Endothelial cell of umbilical vein (primary cell): ENCODE measurements around the gene PIN1. TPM values are rescaled to one million over a fixed set of nuclear protein-coding genes. Genes with fewer than 3 reads are reported as not detected.
"Not testable (repeated sequence)": the region's sequence is repeated elsewhere in the genome, so short reads cannot be mapped to it uniquely, and the experiment has no call there.

Experiments used
- BruUV-seq: library from RNA; stranded (reverse); fragments of 400-500 nt; replicated peaks from 2 replicates; lab custom pipeline; 2021; lab: Mats Ljungman, UMichigan
- CTCF ChIA-PET: fragments of 300-600, 350-600 bp; sonication (Branson Sonifier 250); formaldehyde crosslinking; loops from one replicate; lab custom pipeline; 2021; ENCODE audit warnings: antibody characterized with exemption, inconsistent platforms; lab: Charles Lee
- POLR2A ChIA-PET: fragments of 300-600, 350-600 bp; sonication (Branson Sonifier 250); formaldehyde crosslinking; loops from one replicate; lab custom pipeline; 2021; ENCODE audit warnings: antibody characterized with exemption, inconsistent platforms; lab: Charles Lee
- DNase-seq: peaks from one replicate; pipeline ENCODE4 v3.0.0-alpha.2; 2011; ENCODE audit warnings: low read depth, low spot score
- FAIRE-seq: peaks from 2 replicates; lab custom pipeline; 2011; peaks lifted over from hg19 to GRCh38; lab: Jason Lieb, UNC
- H2AFZ ChIP-seq: 2 replicates; pipeline ENCODE4 v1.6.0; 2012; ENCODE audit warnings: low read depth, low read length, control low read depth, inconsistent platforms
- H3K27ac ChIP-seq: 2 replicates; pipeline ENCODE4 v1.5.1; 2011; ENCODE audit warnings: low read depth, mild to moderate bottlenecking, control low read depth, low read length, moderate library complexity; ENCODE audit not compliant: insufficient read depth
- H3K27me3 ChIP-seq, 2 experiments: 2 replicates each; pipeline versions ENCODE4 v1.6.0 to v1.6.1; 2011; ENCODE audit warnings: low read length in 2 of 2, mixed read lengths in 1 of 2; ENCODE audit not compliant: control insufficient read depth in 2 of 2, insufficient read depth in 2 of 2
- H3K36me3 ChIP-seq, 2 experiments: 2 replicates in 1 of 2; 3 replicates in 1 of 2; pipeline ENCODE4 v1.5.1; 2011; ENCODE audit warnings: low read length in 2 of 2, mild to moderate bottlenecking in 1 of 2, moderate library complexity in 1 of 2; ENCODE audit not compliant: control insufficient read depth in 2 of 2, insufficient read depth in 2 of 2; ENCODE audit errors: extremely low read depth in 1 of 2
- H3K4me1 ChIP-seq: 3 replicates; pipeline ENCODE4 v1.5.1; 2011; ENCODE audit warnings: mild to moderate bottlenecking, low read length; ENCODE audit not compliant: control insufficient read depth, insufficient read depth; ENCODE audit errors: extremely low read depth
- H3K4me2 ChIP-seq: 2 replicates; pipeline ENCODE4 v1.6.1; 2011; ENCODE audit warnings: low read length, control low read depth, mixed read lengths; ENCODE audit not compliant: insufficient read depth
- H3K4me3 ChIP-seq, 3 experiments: fragments of 200-600 bp in 1 of 3; sonication (generic), shearing (Covaris generic) in 1 of 3; replicated peaks in 1 of 3; 2 replicates each; pipeline ENCODE4 v1.5.1; 2011 to 2016; ENCODE audit warnings: control low read depth in 3 of 3, low read length in 3 of 3, mild to moderate bottlenecking in 2 of 3, inconsistent platforms in 1 of 3, low read depth in 1 of 3, moderate library complexity in 1 of 3; ENCODE audit not compliant: insufficient read depth in 1 of 3
- H3K79me2 ChIP-seq: 2 replicates; pipeline ENCODE4 v1.6.0; 2012; ENCODE audit warnings: low read length, inconsistent platforms; ENCODE audit not compliant: control insufficient read depth, insufficient read depth
- H3K9ac ChIP-seq: replicated peaks from 2 replicates; pipeline ENCODE3; 2011; ENCODE audit warnings: low read length, control low read depth; ENCODE audit not compliant: insufficient read depth; ENCODE audit errors: extremely low read depth
- H3K9me1 ChIP-seq: replicated peaks from 3 replicates; pipeline ENCODE4 v1.6.0; 2011; ENCODE audit warnings: mild to moderate bottlenecking, low read length; ENCODE audit not compliant: control insufficient read depth, insufficient read depth; ENCODE audit errors: extremely low read depth
- H3K9me3 ChIP-seq: replicated peaks from 2 replicates; pipeline ENCODE4 v1.5.1; 2012; ENCODE audit warnings: low read length, inconsistent platforms; ENCODE audit not compliant: control insufficient read depth, insufficient read depth
- H4K20me1 ChIP-seq: replicated peaks from 2 replicates; pipeline ENCODE3; 2011; ENCODE audit warnings: mild to moderate bottlenecking, low read length; ENCODE audit not compliant: control insufficient read depth, insufficient read depth; ENCODE audit errors: extremely low read depth
- EZH2 ChIP-seq: IDR thresholded peaks from 2 replicates; pipeline ENCODE4 v1.6.1; 2012; ENCODE audit warnings: borderline replicate concordance, low read depth, mild to moderate bottlenecking, moderate library complexity, low read length, inconsistent platforms; ENCODE audit not compliant: severe bottlenecking
- FOS ChIP-seq: IDR thresholded peaks from 2 replicates; pipeline ENCODE4 v1.6.1; 2011; ENCODE audit warnings: mild to moderate bottlenecking, low read length, moderate library complexity, borderline replicate concordance; ENCODE audit not compliant: insufficient read depth
- GATA2 ChIP-seq: IDR thresholded peaks from 2 replicates; pipeline ENCODE4 v1.7.0; 2011; ENCODE audit warnings: low read depth, mild to moderate bottlenecking, moderate library complexity, mixed read lengths, low read length; ENCODE audit not compliant: insufficient read length, insufficient read depth
- JUN ChIP-seq: IDR thresholded peaks from 2 replicates; pipeline ENCODE4 v1.6.1; 2011; ENCODE audit warnings: borderline replicate concordance, low read depth; ENCODE audit not compliant: insufficient read length, insufficient read depth
- MYC ChIP-seq: IDR thresholded peaks from one replicate; pipeline ENCODE4 v1.6.1; 2011; ENCODE audit warnings: mild to moderate bottlenecking, low read depth, low read length
- POLR2A ChIP-seq: IDR thresholded peaks from 2 replicates; pipeline ENCODE4 v1.6.1; 2012; ENCODE audit warnings: low read depth, mild to moderate bottlenecking, control low read depth, low read length
- POLR2AphosphoS5 ChIP-seq: IDR thresholded peaks from 2 replicates; pipeline ENCODE4 v1.6.1; 2012; ENCODE audit warnings: low read depth, mild to moderate bottlenecking, control low read depth, low read length, moderate library complexity; ENCODE audit not compliant: insufficient read depth
- dilution Hi-C: fragments of 300-500 bp; cut with MboI; formaldehyde crosslinking; loops from one replicate; pipeline ENCODE4 v1.15.0; 2019; ENCODE audit warnings: low sequenced_read_pairs; ENCODE audit not compliant: extremely low pct_ligation_motif_present
- intact Hi-C: fragments of 100-400 bp; cut with micrococcal nuclease; formaldehyde crosslinking; loops from one replicate; pipeline ENCODE4 v1.10.0; 2022
- polyA plus RNA-seq, 4 experiments: library from polyadenylated mRNA; depleted of rRNA in 3 of 4; stranded (reverse) in 3 of 4; unstranded in 1 of 4; fragments of >200 nt; gene quantifications; 2 replicates each; pipeline versions ENCODE4 v1.2.1 to v1.2.3, GENCODE V29; 2011 to 2012; ENCODE audit warnings: missing spikeins in 1 of 4
- total RNA-seq: library from RNA; stranded (reverse); gene quantifications from 2 replicates; pipeline ENCODE4 v1.2.3, GENCODE V29; 2021
- TF ChIP-seq, protein P1 (sequence below): IDR thresholded peaks from 2 replicates; pipeline ENCODE4 v1.6.1; 2011; ENCODE audit not compliant: insufficient read depth, insufficient read length
- TF ChIP-seq, protein P2 (sequence below), 2 donors: IDR thresholded peaks; 1 replicate in 1 of 2; 2 replicates in 1 of 2; pipeline ENCODE4 v1.5.1; 2011; ENCODE audit warnings: low read length in 2 of 2, mild to moderate bottlenecking in 2 of 2, moderate library complexity in 2 of 2, control low read depth in 1 of 2, inconsistent platforms in 1 of 2, low read depth in 1 of 2; ENCODE audit not compliant: insufficient read depth in 1 of 2; ENCODE audit errors: extremely low read depth in 1 of 2

Gene PIN1
- total and polyA plus RNA-seq, 2 donors (not counting 3 experiments of a cell fraction or from before 2014, with no cell fraction given): 97.4 to 115 TPM

DNA sequence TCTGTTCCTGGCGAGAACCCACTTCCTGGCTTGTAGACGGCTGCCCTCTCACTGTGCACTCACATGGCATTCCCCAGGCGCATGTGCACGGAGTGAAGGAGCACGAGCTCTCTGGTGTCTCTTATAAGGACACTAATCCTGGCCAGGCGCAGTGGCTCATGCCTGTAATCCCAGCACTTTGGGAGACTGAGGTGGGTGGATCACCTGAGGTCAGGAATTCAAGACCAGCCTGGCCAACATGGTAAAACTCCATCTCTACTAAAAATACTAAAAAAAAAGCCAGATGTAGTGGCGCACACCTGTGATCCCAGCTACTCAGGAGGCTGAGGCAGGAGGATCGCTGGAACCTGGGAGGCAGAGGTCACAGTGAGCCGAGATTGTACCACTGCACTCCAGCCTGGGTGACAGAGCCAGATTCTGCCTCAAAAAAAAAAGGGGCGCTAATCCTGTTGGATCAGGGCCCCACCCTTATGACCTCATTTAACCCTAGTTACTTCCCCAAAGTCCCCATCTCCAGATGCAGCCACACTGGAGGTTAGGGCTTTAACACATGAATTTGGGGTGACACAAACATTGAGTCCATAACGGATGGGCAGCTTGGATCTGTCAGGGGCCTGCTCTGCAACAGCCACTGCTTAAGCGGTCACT lies 8.6 kb downstream of the PIN1 start:
- CTCF ChIA-PET, H3K4me3 ChIP-seq, H3K4me2 ChIP-seq, H3K9me1 ChIP-seq, POLR2A ChIA-PET, H3K9me3 ChIP-seq, H3K27ac ChIP-seq, H3K4me1 ChIP-seq, intact Hi-C loops, H2AFZ ChIP-seq, FAIRE-seq, dilution Hi-C loops, DNase-seq, H4K20me1 ChIP-seq, H3K9ac ChIP-seq, H3K79me2 ChIP-seq, BruUV-seq, H3K27me3 ChIP-seq: not testable (repeated sequence)
- H3K36me3 ChIP-seq: peaks cover 3 to 43% of the 10 kb centered on the region in 2 experiments

DNA sequence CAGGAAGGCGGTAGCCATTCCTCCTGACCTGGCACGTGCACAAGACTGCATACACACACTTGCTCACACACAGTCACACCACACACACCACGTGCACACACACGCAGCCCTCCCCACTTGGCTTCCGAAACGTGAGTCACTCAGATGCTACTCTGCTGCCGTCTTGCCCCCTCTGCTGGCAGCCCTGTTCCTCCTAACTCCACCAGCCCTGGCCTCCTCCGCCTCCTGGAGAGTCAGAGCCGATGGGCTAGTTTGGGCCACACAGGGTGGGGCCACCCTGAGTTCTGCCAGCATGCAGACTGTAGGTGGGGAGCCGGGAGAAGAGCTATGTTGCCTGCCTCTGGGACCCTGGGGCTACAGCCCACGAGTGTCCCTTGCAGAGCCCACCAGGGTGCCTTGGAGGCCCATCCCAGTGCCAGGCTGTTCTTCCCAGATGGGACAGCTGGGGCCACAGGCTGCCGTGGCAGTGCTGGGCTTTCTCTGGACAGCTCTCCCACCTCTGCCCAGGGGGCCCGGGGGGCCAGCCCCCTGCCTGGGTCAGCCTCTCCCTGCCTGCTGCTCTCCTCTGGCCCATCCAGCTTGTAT lies 12.1 kb downstream of the PIN1 start:
- DNase-seq (peak; percentile 60), FAIRE-seq (peak; percentile 69)
- no TSS peak for BruUV-seq
- CTCF ChIA-PET: interaction anchor here (0.8 to 1.2 kb wide), 2 partner anchors 261 to 642 kb away, joined by 3 read pairs; no protein-coding TSS in a partner anchor
- no peak overlapping the region for H3K4me2 ChIP-seq
- no peaks in the 10 kb centered on the region for H3K27me3 ChIP-seq
- TF ChIP-seq, protein P1, sequence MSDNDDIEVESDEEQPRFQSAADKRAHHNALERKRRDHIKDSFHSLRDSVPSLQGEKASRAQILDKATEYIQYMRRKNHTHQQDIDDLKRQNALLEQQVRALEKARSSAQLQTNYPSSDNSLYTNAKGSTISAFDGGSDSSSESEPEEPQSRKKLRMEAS: peak; percentile 87
- TF ChIP-seq POLR2AphosphoS5 (no peak), JUN (peak; percentile 36), GATA2 (no peak), EZH2 (no peak), FOS (peak; percentile 52), POLR2A (no peak), MYC (peak; percentile 40)
- TF ChIP-seq, protein P2, sequence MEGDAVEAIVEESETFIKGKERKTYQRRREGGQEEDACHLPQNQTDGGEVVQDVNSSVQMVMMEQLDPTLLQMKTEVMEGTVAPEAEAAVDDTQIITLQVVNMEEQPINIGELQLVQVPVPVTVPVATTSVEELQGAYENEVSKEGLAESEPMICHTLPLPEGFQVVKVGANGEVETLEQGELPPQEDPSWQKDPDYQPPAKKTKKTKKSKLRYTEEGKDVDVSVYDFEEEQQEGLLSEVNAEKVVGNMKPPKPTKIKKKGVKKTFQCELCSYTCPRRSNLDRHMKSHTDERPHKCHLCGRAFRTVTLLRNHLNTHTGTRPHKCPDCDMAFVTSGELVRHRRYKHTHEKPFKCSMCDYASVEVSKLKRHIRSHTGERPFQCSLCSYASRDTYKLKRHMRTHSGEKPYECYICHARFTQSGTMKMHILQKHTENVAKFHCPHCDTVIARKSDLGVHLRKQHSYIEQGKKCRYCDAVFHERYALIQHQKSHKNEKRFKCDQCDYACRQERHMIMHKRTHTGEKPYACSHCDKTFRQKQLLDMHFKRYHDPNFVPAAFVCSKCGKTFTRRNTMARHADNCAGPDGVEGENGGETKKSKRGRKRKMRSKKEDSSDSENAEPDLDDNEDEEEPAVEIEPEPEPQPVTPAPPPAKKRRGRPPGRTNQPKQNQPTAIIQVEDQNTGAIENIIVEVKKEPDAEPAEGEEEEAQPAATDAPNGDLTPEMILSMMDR (IDR thresholded peaks at IDR 0.05; ENCODE audit: extremely low read depth in 1 of 2, insufficient read depth in 1 of 2, low read depth in 1 of 2, low read length in 2 of 2): peak; percentile 67
- no peak overlapping the region for H3K9ac ChIP-seq
- intact Hi-C loops (loop anchor here (5.0 kb wide), 1 partner anchor 710 kb away; no protein-coding TSS in a partner anchor), dilution Hi-C loops (no loop called here)
- no peaks in the 10 kb centered on the region for H3K9me1 ChIP-seq
- H3K79me2 ChIP-seq: no peaks in the 10 kb centered on the region
- POLR2A ChIA-PET: no interaction called here
- no peak overlapping the region for H3K27ac ChIP-seq
- H4K20me1 ChIP-seq: no peaks in the 10 kb centered on the region
- H3K4me1 ChIP-seq: no peaks in the 10 kb centered on the region
- H3K4me3 ChIP-seq: no peak overlapping the region
- H2AFZ ChIP-seq: no peak overlapping the region
- peaks cover 0 to 31% of the 10 kb centered on the region in 2 experiments for H3K36me3 ChIP-seq
- no peaks in the 10 kb centered on the region for H3K9me3 ChIP-seq
